ENCODE results near the gene FABP1.

DNA sequence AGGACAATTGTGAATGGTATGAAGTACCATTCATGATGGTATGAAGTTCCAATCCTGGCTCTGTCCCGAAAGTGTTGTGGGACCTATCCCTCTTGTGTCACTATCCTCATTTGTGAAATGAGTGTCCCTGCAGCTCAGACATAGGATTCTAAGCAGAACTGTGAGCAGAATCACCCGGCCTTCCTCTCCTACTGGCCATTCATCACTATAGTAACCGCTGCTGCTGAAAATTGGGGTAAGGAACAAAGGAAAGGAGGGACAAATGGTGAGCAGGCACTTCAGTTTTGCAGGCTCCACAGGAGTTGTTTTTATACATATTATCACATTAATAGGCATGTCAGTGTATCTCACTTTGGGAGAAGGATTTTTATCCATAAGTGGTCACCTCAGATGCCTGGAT is 32.8 kb downstream of the FABP1 start:
- no peak for TF ChIP-seq RAD21 (CRISPR knock-in tag; conservative IDR thresholded peaks at IDR 0.05 in 1 of 2, IDR thresholded peaks at IDR 0.05 in 1 of 2)
- TF ChIP-seq, protein P1, sequence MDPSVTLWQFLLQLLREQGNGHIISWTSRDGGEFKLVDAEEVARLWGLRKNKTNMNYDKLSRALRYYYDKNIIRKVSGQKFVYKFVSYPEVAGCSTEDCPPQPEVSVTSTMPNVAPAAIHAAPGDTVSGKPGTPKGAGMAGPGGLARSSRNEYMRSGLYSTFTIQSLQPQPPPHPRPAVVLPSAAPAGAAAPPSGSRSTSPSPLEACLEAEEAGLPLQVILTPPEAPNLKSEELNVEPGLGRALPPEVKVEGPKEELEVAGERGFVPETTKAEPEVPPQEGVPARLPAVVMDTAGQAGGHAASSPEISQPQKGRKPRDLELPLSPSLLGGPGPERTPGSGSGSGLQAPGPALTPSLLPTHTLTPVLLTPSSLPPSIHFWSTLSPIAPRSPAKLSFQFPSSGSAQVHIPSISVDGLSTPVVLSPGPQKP (CRISPR knock-in tag; IDR thresholded peaks at IDR 0.05): no peak

All from K562 (cell line).